ENCODE data around the gene IGFBPL1.

IGFBPL1 gene

GRCh38 chr9:38385896-38386295 lies 38.4 kb downstream of the IGFBPL1 start:
- H3K27ac ChIP-seq (ENCODE audit: low read length): no peak overlapping the region
- ATAC-seq (ENCODE audit: insufficient read depth, low read depth) (no peak), DNase-seq (no peak)
- H3K4me2 ChIP-seq (ENCODE audit: insufficient read depth, low read length): no peak overlapping the region
- H3K4me3 ChIP-seq (ENCODE audit: low read depth in 1 of 2, low read length in 2 of 2): no peak overlapping the region
- no peaks in the 10 kb centered on the region for H3K27me3 ChIP-seq (ENCODE audit: insufficient read depth, low read length, poor library complexity)
- no peaks in the 10 kb centered on the region for H3K36me3 ChIP-seq (ENCODE audit: insufficient read depth, low read length)
- peaks cover 14% of the 10 kb centered on the region for H3K9me3 ChIP-seq (ENCODE audit: insufficient read depth, low read length, severe bottlenecking)
- no peaks in the 10 kb centered on the region for H3K79me2 ChIP-seq (ENCODE audit: insufficient read depth, low read length)
- no peak overlapping the region for H2AFZ ChIP-seq (ENCODE audit: low read depth, low read length)
- H4K20me1 ChIP-seq (ENCODE audit: insufficient read depth, low read length): no peaks in the 10 kb centered on the region
- no peak overlapping the region for H3K9ac ChIP-seq (ENCODE audit: low read depth, low read length)
- TF ChIP-seq CTCF (IDR thresholded peaks at IDR 0.05; ENCODE audit: borderline replicate concordance, extremely low read depth, low read length, poor library complexity, severe bottlenecking) (no peak), EZH2 (IDR thresholded peaks at IDR 0.05; ENCODE audit: borderline replicate concordance, low read depth, low read length, severe bottlenecking) (no peak)
- no peaks in the 10 kb centered on the region for H3K4me1 ChIP-seq (ENCODE audit: insufficient read depth, low read length)

GRCh38 chr9:38384990-38385848 lies 39.0 kb downstream of the IGFBPL1 start:
- no peak for DNase-seq
- Histone ChIP-seq H4K20me1 (ENCODE audit: insufficient read depth, low read length) (no peaks in the 10 kb centered on the region), H3K4me3 (ENCODE audit: low read depth in 1 of 2, low read length in 2 of 2) (no peak overlapping the region), H3K27ac (ENCODE audit: low read length) (no peak overlapping the region), H3K9me3 (ENCODE audit: insufficient read depth, low read length, severe bottlenecking) (peaks cover 14% of the 10 kb centered on the region), H2AFZ (ENCODE audit: low read depth, low read length) (no peak overlapping the region), H3K36me3 (ENCODE audit: insufficient read depth, low read length) (no peaks in the 10 kb centered on the region), H3K4me2 (ENCODE audit: insufficient read depth, low read length) (no peak overlapping the region), H3K27me3 (ENCODE audit: insufficient read depth, low read length, poor library complexity) (no peaks in the 10 kb centered on the region), H3K79me2 (ENCODE audit: insufficient read depth, low read length) (no peaks in the 10 kb centered on the region), H3K4me1 (ENCODE audit: insufficient read depth, low read length) (no peaks in the 10 kb centered on the region), H3K9ac (ENCODE audit: low read depth, low read length) (no peak overlapping the region)
- no peak for ATAC-seq (ENCODE audit: insufficient read depth, low read depth)
- TF ChIP-seq CTCF (IDR thresholded peaks at IDR 0.05; ENCODE audit: borderline replicate concordance, extremely low read depth, low read length, poor library complexity, severe bottlenecking) (no peak), EZH2 (IDR thresholded peaks at IDR 0.05; ENCODE audit: borderline replicate concordance, low read depth, low read length, severe bottlenecking) (no peak)

GRCh38 chr9:38382141-38382540 lies 42.1 kb downstream of the IGFBPL1 start:
- H3K4me3 ChIP-seq (ENCODE audit: low read depth in 1 of 2, low read length in 2 of 2): no peak overlapping the region
- H3K79me2 ChIP-seq (ENCODE audit: insufficient read depth, low read length): no peaks in the 10 kb centered on the region
- H3K27me3 ChIP-seq (ENCODE audit: insufficient read depth, low read length, poor library complexity): no peaks in the 10 kb centered on the region
- H2AFZ ChIP-seq (ENCODE audit: low read depth, low read length): no peak overlapping the region
- ATAC-seq (ENCODE audit: insufficient read depth, low read depth) (no peak), DNase-seq (no peak)
- H3K9me3 ChIP-seq (ENCODE audit: insufficient read depth, low read length, severe bottlenecking): peaks cover 14% of the 10 kb centered on the region
- H3K9ac ChIP-seq (ENCODE audit: low read depth, low read length): no peak overlapping the region
- no peaks in the 10 kb centered on the region for H3K4me1 ChIP-seq (ENCODE audit: insufficient read depth, low read length)
- TF ChIP-seq EZH2 (IDR thresholded peaks at IDR 0.05; ENCODE audit: borderline replicate concordance, low read depth, low read length, severe bottlenecking) (no peak), CTCF (IDR thresholded peaks at IDR 0.05; ENCODE audit: borderline replicate concordance, extremely low read depth, low read length, poor library complexity, severe bottlenecking) (no peak)
- no peaks in the 10 kb centered on the region for H3K36me3 ChIP-seq (ENCODE audit: insufficient read depth, low read length)
- H3K27ac ChIP-seq (ENCODE audit: low read length): no peak overlapping the region
- no peaks in the 10 kb centered on the region for H4K20me1 ChIP-seq (ENCODE audit: insufficient read depth, low read length)
- H3K4me2 ChIP-seq (ENCODE audit: insufficient read depth, low read length): no peak overlapping the region
